GM21381 (cell line): ENCODE data around the gene ZCWPW2.

Experiments used
- ATAC-seq: cut with Tn5 transposase; IDR thresholded peaks from one replicate; pipeline ENCODE4 v1.9.1; 2021; ENCODE audit warnings: mild to moderate bottlenecking, moderate library complexity; ENCODE audit not compliant: unreplicated experiment

Gene ZCWPW2

GRCh38 chr3:28348629-28349468 is at the start of gene ZCWPW2, which contains the start of gene AZI2:
Gene ZCWPW2 (plus strand): TSS chr3:28348721. CDS start chr3:28413069, 64,348 bp downstream.
Gene AZI2 (minus strand): TSS chr3:28348824. CDS start chr3:28340617, 8,207 bp downstream.
- peak; percentile 91 for ATAC-seq

GRCh38 chr3:28299705-28300104 is 48.8 kb upstream of the ZCWPW2 start:
- ATAC-seq, result no peak

- no peak for ATAC-seq
These were observed 48.1 kb upstream of the ZCWPW2 start for GRCh38 chr3:28300345-28300962.

GRCh38 chr3:28301688-28302087 is 46.8 kb upstream of the ZCWPW2 start:
- no peak for ATAC-seq

GRCh38 chr3:28308196-28308595 is 40.3 kb upstream of the ZCWPW2 start:
- no peak for ATAC-seq

- ATAC-seq, result no peak
These were observed 32.8 kb upstream of the ZCWPW2 start for GRCh38 chr3:28315711-28316110.

GRCh38 chr3:28316226-28316625 is 32.3 kb upstream of the ZCWPW2 start:
- no peak for ATAC-seq

- peak; percentile 94 for ATAC-seq
These were observed 31.0 kb upstream of the ZCWPW2 start for GRCh38 chr3:28317438-28318022.

GRCh38 chr3:28320981-28321380 is 27.5 kb upstream of the ZCWPW2 start:
- no peak for ATAC-seq

GRCh38 chr3:28322464-28322863 is 26.1 kb upstream of the ZCWPW2 start:
- ATAC-seq, result no peak

GRCh38 chr3:28326458-28326926 is 22.0 kb upstream of the ZCWPW2 start:
- peak; percentile 81 for ATAC-seq

GRCh38 chr3:28328188-28329151 is 20.1 kb upstream of the ZCWPW2 start:
- no peak for ATAC-seq

- no peak for ATAC-seq
These were observed 14.0 kb upstream of the ZCWPW2 start for GRCh38 chr3:28334552-28334951.

GRCh38 chr3:28335246-28335645 is 13.3 kb upstream of the ZCWPW2 start:
- no peak for ATAC-seq

- no peak for ATAC-seq
These were observed 11.3 kb upstream of the ZCWPW2 start for GRCh38 chr3:28337230-28337629.

- no peak for ATAC-seq
These were observed 5.4 kb upstream of the ZCWPW2 start for GRCh38 chr3:28343144-28343543.

GRCh38 chr3:28345690-28346089 is 2.8 kb upstream of the ZCWPW2 start:
- no peak for ATAC-seq

GRCh38 chr3:28347374-28348264 is 902 bp upstream of the ZCWPW2 start:
- no peak for ATAC-seq

- ATAC-seq, result no peak
These were observed 274 bp upstream of the ZCWPW2 start for GRCh38 chr3:28348265-28348628.
